ENCODE results near the gene SOST. TPM values are rescaled to one million over a fixed set of nuclear protein-coding genes. Genes with fewer than 3 reads are reported as not detected.

The SOST gene
- polyA plus RNA-seq, 1 donor from 2014 or later = 0.10 TPM

DNA sequence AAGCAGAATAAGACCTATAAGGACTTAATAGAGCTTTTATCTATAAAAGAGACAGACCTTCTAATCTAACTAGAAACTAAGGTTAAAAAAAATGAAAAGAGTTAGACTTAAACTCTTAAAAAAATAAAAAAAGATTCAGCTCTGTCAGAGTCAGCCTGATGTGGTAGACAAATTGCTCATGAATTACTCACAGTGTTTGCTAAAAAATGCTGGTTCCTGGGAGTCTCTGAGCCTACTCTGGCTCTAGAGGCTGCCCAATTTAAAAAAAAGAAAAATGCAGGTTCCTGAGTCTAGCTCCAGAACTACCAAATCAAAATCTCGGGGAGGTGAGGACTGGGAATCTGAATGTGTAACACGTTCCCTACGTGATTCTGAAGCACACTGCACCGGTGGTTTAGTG, 18.1 kb downstream of the SOST start:
- H3K4me2 ChIP-seq (ENCODE audit: low read length) = no peak overlapping the region
- no peaks in the 10 kb centered on the region for H3K9me2 ChIP-seq (ENCODE audit: insufficient read depth, low read length)
- TF ChIP-seq EP300 (conservative IDR thresholded peaks at IDR 0.05; ENCODE audit: poor library complexity, severe bottlenecking) = no peak
- TF ChIP-seq SMC3 (conservative IDR thresholded peaks at IDR 0.05; ENCODE audit: poor library complexity) = no peak
- TF ChIP-seq MXI1 (conservative IDR thresholded peaks at IDR 0.05; ENCODE audit: poor library complexity, severe bottlenecking) = no peak
- no peak for TF ChIP-seq POLR2AphosphoS5 (IDR thresholded peaks at IDR 0.05)
- TF ChIP-seq, protein P1, sequence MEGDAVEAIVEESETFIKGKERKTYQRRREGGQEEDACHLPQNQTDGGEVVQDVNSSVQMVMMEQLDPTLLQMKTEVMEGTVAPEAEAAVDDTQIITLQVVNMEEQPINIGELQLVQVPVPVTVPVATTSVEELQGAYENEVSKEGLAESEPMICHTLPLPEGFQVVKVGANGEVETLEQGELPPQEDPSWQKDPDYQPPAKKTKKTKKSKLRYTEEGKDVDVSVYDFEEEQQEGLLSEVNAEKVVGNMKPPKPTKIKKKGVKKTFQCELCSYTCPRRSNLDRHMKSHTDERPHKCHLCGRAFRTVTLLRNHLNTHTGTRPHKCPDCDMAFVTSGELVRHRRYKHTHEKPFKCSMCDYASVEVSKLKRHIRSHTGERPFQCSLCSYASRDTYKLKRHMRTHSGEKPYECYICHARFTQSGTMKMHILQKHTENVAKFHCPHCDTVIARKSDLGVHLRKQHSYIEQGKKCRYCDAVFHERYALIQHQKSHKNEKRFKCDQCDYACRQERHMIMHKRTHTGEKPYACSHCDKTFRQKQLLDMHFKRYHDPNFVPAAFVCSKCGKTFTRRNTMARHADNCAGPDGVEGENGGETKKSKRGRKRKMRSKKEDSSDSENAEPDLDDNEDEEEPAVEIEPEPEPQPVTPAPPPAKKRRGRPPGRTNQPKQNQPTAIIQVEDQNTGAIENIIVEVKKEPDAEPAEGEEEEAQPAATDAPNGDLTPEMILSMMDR (IDR thresholded peaks at IDR 0.05; ENCODE audit: poor library complexity, severe bottlenecking) = no peak
- no peak overlapping the region for H3K4me3 ChIP-seq (ENCODE audit: low read length)
- no peaks in the 10 kb centered on the region for H3F3A ChIP-seq (ENCODE audit: insufficient read depth, low read length, poor library complexity, severe bottlenecking)
- H3K79me2 ChIP-seq (replicated peaks; ENCODE audit: insufficient read depth, low read length) = no peaks in the 10 kb centered on the region
- H3K9me3 ChIP-seq (ENCODE audit: low read length) = no peaks in the 10 kb centered on the region
- no peak overlapping the region for H2AFZ ChIP-seq (ENCODE audit: low read depth, low read length)
- no peak overlapping the region for H3K27ac ChIP-seq (ENCODE audit: low read length)
- H3K9ac ChIP-seq (ENCODE audit: low read length) = no peak overlapping the region
- no peaks in the 10 kb centered on the region for H3K27me3 ChIP-seq (ENCODE audit: insufficient read depth, low read depth, low read length)
- H4K20me1 ChIP-seq (ENCODE audit: insufficient read depth) = no peaks in the 10 kb centered on the region
- no peaks in the 10 kb centered on the region for H3K36me3 ChIP-seq (ENCODE audit: insufficient read depth, low read length)

DNA sequence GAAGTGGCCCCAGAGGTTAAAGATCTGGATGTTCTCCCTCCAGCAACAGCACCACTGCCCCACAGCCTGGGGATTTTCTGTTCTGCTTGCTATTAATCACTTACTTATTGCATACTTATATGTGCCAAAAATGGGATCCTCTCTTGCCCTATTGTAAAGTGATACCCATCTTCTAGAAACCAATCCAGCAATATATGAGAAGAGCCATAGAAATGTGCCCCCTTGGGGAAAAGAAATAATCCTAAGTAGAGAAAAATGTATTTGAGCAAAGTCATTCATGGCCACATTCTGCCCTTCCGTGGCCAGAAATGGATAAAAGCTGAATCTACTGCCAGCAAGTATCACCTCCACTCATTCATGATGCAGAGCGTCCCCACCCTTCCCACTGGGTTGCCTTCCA, 20.9 kb downstream of the SOST start:
- TF ChIP-seq TAF1 (IDR thresholded peaks at IDR 0.05; ENCODE audit: low read depth) (no peak), RAD21 (conservative IDR thresholded peaks at IDR 0.05) (no peak), POLR2AphosphoS5 (IDR thresholded peaks at IDR 0.05) (no peak), EZH2 (IDR thresholded peaks at IDR 0.05; ENCODE audit: borderline replicate concordance, insufficient read depth, low read length, poor library complexity, severe bottlenecking) (no peak), SMC3 (conservative IDR thresholded peaks at IDR 0.05; ENCODE audit: poor library complexity) (no peak), EP300 (conservative IDR thresholded peaks at IDR 0.05; ENCODE audit: poor library complexity, severe bottlenecking) (no peak), MXI1 (conservative IDR thresholded peaks at IDR 0.05; ENCODE audit: poor library complexity, severe bottlenecking) (no peak)
- TF ChIP-seq, protein P1 (IDR thresholded peaks at IDR 0.05; ENCODE audit: poor library complexity, severe bottlenecking) = no peak
- TF ChIP-seq, protein P2, sequence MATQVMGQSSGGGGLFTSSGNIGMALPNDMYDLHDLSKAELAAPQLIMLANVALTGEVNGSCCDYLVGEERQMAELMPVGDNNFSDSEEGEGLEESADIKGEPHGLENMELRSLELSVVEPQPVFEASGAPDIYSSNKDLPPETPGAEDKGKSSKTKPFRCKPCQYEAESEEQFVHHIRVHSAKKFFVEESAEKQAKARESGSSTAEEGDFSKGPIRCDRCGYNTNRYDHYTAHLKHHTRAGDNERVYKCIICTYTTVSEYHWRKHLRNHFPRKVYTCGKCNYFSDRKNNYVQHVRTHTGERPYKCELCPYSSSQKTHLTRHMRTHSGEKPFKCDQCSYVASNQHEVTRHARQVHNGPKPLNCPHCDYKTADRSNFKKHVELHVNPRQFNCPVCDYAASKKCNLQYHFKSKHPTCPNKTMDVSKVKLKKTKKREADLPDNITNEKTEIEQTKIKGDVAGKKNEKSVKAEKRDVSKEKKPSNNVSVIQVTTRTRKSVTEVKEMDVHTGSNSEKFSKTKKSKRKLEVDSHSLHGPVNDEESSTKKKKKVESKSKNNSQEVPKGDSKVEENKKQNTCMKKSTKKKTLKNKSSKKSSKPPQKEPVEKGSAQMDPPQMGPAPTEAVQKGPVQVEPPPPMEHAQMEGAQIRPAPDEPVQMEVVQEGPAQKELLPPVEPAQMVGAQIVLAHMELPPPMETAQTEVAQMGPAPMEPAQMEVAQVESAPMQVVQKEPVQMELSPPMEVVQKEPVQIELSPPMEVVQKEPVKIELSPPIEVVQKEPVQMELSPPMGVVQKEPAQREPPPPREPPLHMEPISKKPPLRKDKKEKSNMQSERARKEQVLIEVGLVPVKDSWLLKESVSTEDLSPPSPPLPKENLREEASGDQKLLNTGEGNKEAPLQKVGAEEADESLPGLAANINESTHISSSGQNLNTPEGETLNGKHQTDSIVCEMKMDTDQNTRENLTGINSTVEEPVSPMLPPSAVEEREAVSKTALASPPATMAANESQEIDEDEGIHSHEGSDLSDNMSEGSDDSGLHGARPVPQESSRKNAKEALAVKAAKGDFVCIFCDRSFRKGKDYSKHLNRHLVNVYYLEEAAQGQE (IDR thresholded peaks at IDR 0.05; ENCODE audit: borderline replicate concordance) = no peak
- no peaks in the 10 kb centered on the region for H3K79me2 ChIP-seq (replicated peaks; ENCODE audit: insufficient read depth, low read length)
- no peaks in the 10 kb centered on the region for H3K9me2 ChIP-seq (ENCODE audit: insufficient read depth, low read length)
- no peaks in the 10 kb centered on the region for H3F3A ChIP-seq (ENCODE audit: insufficient read depth, low read length, poor library complexity, severe bottlenecking)
- H3K27ac ChIP-seq (ENCODE audit: low read length) = no peak overlapping the region
- H3K36me3 ChIP-seq (ENCODE audit: insufficient read depth, low read length) = no peaks in the 10 kb centered on the region
- H4K20me1 ChIP-seq (ENCODE audit: insufficient read depth) = no peaks in the 10 kb centered on the region
- H3K4me2 ChIP-seq (ENCODE audit: low read length) = no peak overlapping the region
- H2AFZ ChIP-seq (ENCODE audit: low read depth, low read length) = no peak overlapping the region
- no peak overlapping the region for H3K4me3 ChIP-seq (ENCODE audit: low read length)
- no peak overlapping the region for H3K9ac ChIP-seq (ENCODE audit: low read length)
- H3K27me3 ChIP-seq (ENCODE audit: insufficient read depth, low read depth, low read length) = no peaks in the 10 kb centered on the region
- peaks cover 3% of the 10 kb centered on the region for H3K9me3 ChIP-seq (ENCODE audit: low read length)

Data from neural cell (in vitro differentiated cells).